Measurements from ENCODE around the gene GPR119.
"Not testable (repeated sequence)": the region's sequence is repeated elsewhere in the genome, so short reads cannot be mapped to it uniquely, and the experiment has no call there.

The GPR119 gene

GRCh38 chrX:130393451-130394074 lies 8.1 kb upstream of the GPR119 start:
- H3K27ac ChIP-seq (ENCODE audit: low read depth, low read length) = no peak overlapping the region
- no peaks in the 10 kb centered on the region for H3K36me3 ChIP-seq (ENCODE audit: control insufficient read depth, insufficient read depth, low read length)
- H3K9ac ChIP-seq (ENCODE audit: low read length) = no peak overlapping the region
- no peaks in the 10 kb centered on the region for H3K4me1 ChIP-seq (ENCODE audit: control insufficient read depth, insufficient read depth, low read length)
- H3K4me3 ChIP-seq (ENCODE audit: low read length) = no peak overlapping the region
- peaks cover 3% of the 10 kb centered on the region for H3K27me3 ChIP-seq (ENCODE audit: control insufficient read depth, insufficient read depth, low read length)

- H3K4me1 ChIP-seq (ENCODE audit: control insufficient read depth, insufficient read depth, low read length) = no peaks in the 10 kb centered on the region
These were observed 934 bp upstream of the GPR119 start for GRCh38 chrX:130386408-130386808.

GRCh38 chrX:130378024-130378669 lies 7.3 kb downstream of the GPR119 start:
- Histone ChIP-seq H3K4me1 (ENCODE audit: control insufficient read depth, insufficient read depth, low read length) (no peaks in the 10 kb centered on the region), H3K9ac (ENCODE audit: low read length) (no peak overlapping the region), H3K4me3 (ENCODE audit: low read length) (no peak overlapping the region), H3K27me3 (ENCODE audit: control insufficient read depth, insufficient read depth, low read length) (no peaks in the 10 kb centered on the region), H3K27ac (ENCODE audit: low read depth, low read length) (no peak overlapping the region), H3K36me3 (ENCODE audit: control insufficient read depth, insufficient read depth, low read length) (no peaks in the 10 kb centered on the region)

More at GRCh38 chrX:130386408-130386808, 934 bp upstream of the GPR119 start:
- Histone ChIP-seq H3K4me3 (ENCODE audit: low read length) (no peak overlapping the region), H3K36me3 (ENCODE audit: control insufficient read depth, insufficient read depth, low read length) (no peaks in the 10 kb centered on the region), H3K27me3 (ENCODE audit: control insufficient read depth, insufficient read depth, low read length) (no peaks in the 10 kb centered on the region), H3K9ac (ENCODE audit: low read length) (no peak overlapping the region), H3K27ac (ENCODE audit: low read depth, low read length) (no peak overlapping the region)

- no peak overlapping the region for H3K9ac ChIP-seq (ENCODE audit: low read length)
- H3K4me1 ChIP-seq (ENCODE audit: control insufficient read depth, insufficient read depth, low read length) = no peaks in the 10 kb centered on the region
- H3K4me3 ChIP-seq (ENCODE audit: low read length) = no peak overlapping the region
These were observed 9.4 kb downstream of the GPR119 start for GRCh38 chrX:130376077-130376476.

GRCh38 chrX:130352050-130352449 lies 33.4 kb downstream of the GPR119 start:
- H3K9ac ChIP-seq (ENCODE audit: low read length); H3K4me3 ChIP-seq (ENCODE audit: low read length); H3K36me3 ChIP-seq (ENCODE audit: control insufficient read depth, insufficient read depth, low read length); H3K27ac ChIP-seq (ENCODE audit: low read depth, low read length); H3K4me1 ChIP-seq (ENCODE audit: control insufficient read depth, insufficient read depth, low read length); H3K27me3 ChIP-seq (ENCODE audit: control insufficient read depth, insufficient read depth, low read length): not testable (repeated sequence)

More at GRCh38 chrX:130376077-130376476, 9.4 kb downstream of the GPR119 start:
- no peak overlapping the region for H3K27ac ChIP-seq (ENCODE audit: low read depth, low read length)
- H3K27me3 ChIP-seq (ENCODE audit: control insufficient read depth, insufficient read depth, low read length) = no peaks in the 10 kb centered on the region
- no peaks in the 10 kb centered on the region for H3K36me3 ChIP-seq (ENCODE audit: control insufficient read depth, insufficient read depth, low read length)

- Histone ChIP-seq H3K4me3 (ENCODE audit: low read length) (no peak overlapping the region), H3K36me3 (ENCODE audit: control insufficient read depth, insufficient read depth, low read length) (no peaks in the 10 kb centered on the region), H3K9ac (ENCODE audit: low read length) (no peak overlapping the region), H3K27ac (ENCODE audit: low read depth, low read length) (no peak overlapping the region), H3K4me1 (ENCODE audit: control insufficient read depth, insufficient read depth, low read length) (no peaks in the 10 kb centered on the region), H3K27me3 (ENCODE audit: control insufficient read depth, insufficient read depth, low read length) (no peaks in the 10 kb centered on the region)
These were observed 33.9 kb downstream of the GPR119 start for GRCh38 chrX:130351567-130351966.

- Histone ChIP-seq H3K36me3 (ENCODE audit: control insufficient read depth, insufficient read depth, low read length) (no peaks in the 10 kb centered on the region), H3K27me3 (ENCODE audit: control insufficient read depth, insufficient read depth, low read length) (no peaks in the 10 kb centered on the region), H3K9ac (ENCODE audit: low read length) (no peak overlapping the region), H3K4me3 (ENCODE audit: low read length) (no peak overlapping the region), H3K27ac (ENCODE audit: low read depth, low read length) (no peak overlapping the region), H3K4me1 (ENCODE audit: control insufficient read depth, insufficient read depth, low read length) (no peaks in the 10 kb centered on the region)
These were observed 38.2 kb downstream of the GPR119 start for GRCh38 chrX:130347321-130347720.

- no peaks in the 10 kb centered on the region for H3K36me3 ChIP-seq (ENCODE audit: control insufficient read depth, insufficient read depth, low read length)
- H3K4me1 ChIP-seq (ENCODE audit: control insufficient read depth, insufficient read depth, low read length) = no peaks in the 10 kb centered on the region
These were observed 42.1 kb downstream of the GPR119 start for GRCh38 chrX:130343411-130343810.

GRCh38 chrX:130340271-130340670 lies 45.2 kb downstream of the GPR119 start:
- no peaks in the 10 kb centered on the region for H3K27me3 ChIP-seq (ENCODE audit: control insufficient read depth, insufficient read depth, low read length)
- H3K4me1 ChIP-seq (ENCODE audit: control insufficient read depth, insufficient read depth, low read length) = no peaks in the 10 kb centered on the region
- peak overlapping the region; percentile 72 for H3K4me3 ChIP-seq (ENCODE audit: low read length)
- H3K27ac ChIP-seq (ENCODE audit: low read depth, low read length) = no peak overlapping the region
- H3K36me3 ChIP-seq (ENCODE audit: control insufficient read depth, insufficient read depth, low read length) = no peaks in the 10 kb centered on the region
- no peak overlapping the region for H3K9ac ChIP-seq (ENCODE audit: low read length)

More at GRCh38 chrX:130343411-130343810, 42.1 kb downstream of the GPR119 start:
- Histone ChIP-seq H3K27ac (ENCODE audit: low read depth, low read length) (no peak overlapping the region), H3K27me3 (ENCODE audit: control insufficient read depth, insufficient read depth, low read length) (no peaks in the 10 kb centered on the region), H3K4me3 (ENCODE audit: low read length) (no peak overlapping the region), H3K9ac (ENCODE audit: low read length) (no peak overlapping the region)

- no peak within 1 kb of the TSS for H3K27ac ChIP-seq (ENCODE audit: low read depth, low read length)
These were observed 45.9 kb downstream of the GPR119 start, which contains the start of gene SLC25A14 for GRCh38 chrX:130339408-130340222. TSS of gene SLC25A14 (plus strand) at chrX:130339919. CDS start at chrX:130340279, 360 bp downstream.

GRCh38 chrX:130338869-130339268 lies 46.6 kb downstream of the GPR119 start:
- not testable (repeated sequence) for H3K4me1 ChIP-seq (ENCODE audit: control insufficient read depth, insufficient read depth, low read length); H3K27me3 ChIP-seq (ENCODE audit: control insufficient read depth, insufficient read depth, low read length); H3K27ac ChIP-seq (ENCODE audit: low read depth, low read length); H3K36me3 ChIP-seq (ENCODE audit: control insufficient read depth, insufficient read depth, low read length); H3K9ac ChIP-seq (ENCODE audit: low read length)
- H3K4me3 ChIP-seq (ENCODE audit: low read length) = peak overlapping the region; percentile 72

More at GRCh38 chrX:130339408-130340222, 45.9 kb downstream of the GPR119 start, which contains the start of gene SLC25A14:
- Histone ChIP-seq H3K4me1 (ENCODE audit: control insufficient read depth, insufficient read depth, low read length) (no peaks in the 10 kb centered on the region), H3K27me3 (ENCODE audit: control insufficient read depth, insufficient read depth, low read length) (no peaks in the 10 kb centered on the region), H3K36me3 (ENCODE audit: control insufficient read depth, insufficient read depth, low read length) (no peaks in the 10 kb centered on the region), H3K9ac (ENCODE audit: low read length) (no peak within 1 kb of the TSS), H3K4me3 (ENCODE audit: low read length) (peak within 1 kb of the TSS; percentile 72)

GRCh38 chrX:130336531-130336930 lies 48.9 kb downstream of the GPR119 start:
- Histone ChIP-seq H3K4me3 (ENCODE audit: low read length) (no peak overlapping the region), H3K4me1 (ENCODE audit: control insufficient read depth, insufficient read depth, low read length) (no peaks in the 10 kb centered on the region), H3K9ac (ENCODE audit: low read length) (no peak overlapping the region), H3K27ac (ENCODE audit: low read depth, low read length) (no peak overlapping the region), H3K27me3 (ENCODE audit: control insufficient read depth, insufficient read depth, low read length) (no peaks in the 10 kb centered on the region), H3K36me3 (ENCODE audit: control insufficient read depth, insufficient read depth, low read length) (no peaks in the 10 kb centered on the region)

Measured in rectal smooth muscle tissue (tissue), 1 donor.